ENCODE data around the gene PPP1R12B.
"Not testable (repeated sequence)": the region's sequence is repeated elsewhere in the genome, so short reads cannot be mapped to it uniquely, and the experiment has no call there.

DNA sequence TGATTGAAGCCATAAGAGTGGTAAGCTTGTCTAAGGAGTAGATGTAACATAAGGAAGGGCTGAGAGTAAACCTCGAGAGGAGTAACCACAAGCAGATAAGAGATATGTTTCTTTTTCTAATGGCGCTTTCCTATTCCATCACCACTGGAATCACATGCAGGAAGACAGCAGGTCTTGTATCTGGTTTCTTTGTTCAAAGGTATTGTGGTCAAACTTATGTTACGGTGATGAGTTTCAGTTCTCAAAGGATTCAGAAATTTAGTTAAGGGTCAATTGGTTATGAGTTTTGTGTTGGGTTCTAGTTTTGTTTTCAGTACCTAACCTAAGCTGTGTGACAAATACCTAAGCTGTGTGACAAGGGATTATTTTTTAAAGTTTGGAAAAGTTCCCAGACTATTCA lies 198.3 kb downstream of the PPP1R12B start:
- TF ChIP-seq GABPA (IDR thresholded peaks at IDR 0.05 in 1 of 2, conservative IDR thresholded peaks at IDR 0.05 in 1 of 2); HNF4G (IDR thresholded peaks at IDR 0.05); HNF4A (conservative IDR thresholded peaks at IDR 0.05); RAD21 (IDR thresholded peaks at IDR 0.05); MAX (IDR thresholded peaks at IDR 0.05); RXRA (IDR thresholded peaks at IDR 0.05); EGR1 (IDR thresholded peaks at IDR 0.05; ENCODE audit: low read depth in 2 of 2); TAF1 (conservative IDR thresholded peaks at IDR 0.05); JUND (IDR thresholded peaks at IDR 0.05): not testable (repeated sequence)
- TF ChIP-seq, protein P1, sequence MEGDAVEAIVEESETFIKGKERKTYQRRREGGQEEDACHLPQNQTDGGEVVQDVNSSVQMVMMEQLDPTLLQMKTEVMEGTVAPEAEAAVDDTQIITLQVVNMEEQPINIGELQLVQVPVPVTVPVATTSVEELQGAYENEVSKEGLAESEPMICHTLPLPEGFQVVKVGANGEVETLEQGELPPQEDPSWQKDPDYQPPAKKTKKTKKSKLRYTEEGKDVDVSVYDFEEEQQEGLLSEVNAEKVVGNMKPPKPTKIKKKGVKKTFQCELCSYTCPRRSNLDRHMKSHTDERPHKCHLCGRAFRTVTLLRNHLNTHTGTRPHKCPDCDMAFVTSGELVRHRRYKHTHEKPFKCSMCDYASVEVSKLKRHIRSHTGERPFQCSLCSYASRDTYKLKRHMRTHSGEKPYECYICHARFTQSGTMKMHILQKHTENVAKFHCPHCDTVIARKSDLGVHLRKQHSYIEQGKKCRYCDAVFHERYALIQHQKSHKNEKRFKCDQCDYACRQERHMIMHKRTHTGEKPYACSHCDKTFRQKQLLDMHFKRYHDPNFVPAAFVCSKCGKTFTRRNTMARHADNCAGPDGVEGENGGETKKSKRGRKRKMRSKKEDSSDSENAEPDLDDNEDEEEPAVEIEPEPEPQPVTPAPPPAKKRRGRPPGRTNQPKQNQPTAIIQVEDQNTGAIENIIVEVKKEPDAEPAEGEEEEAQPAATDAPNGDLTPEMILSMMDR (IDR thresholded peaks at IDR 0.05; ENCODE audit: low read depth, low read length, missing input control), result not testable (repeated sequence)
- TF ChIP-seq, protein P2, sequence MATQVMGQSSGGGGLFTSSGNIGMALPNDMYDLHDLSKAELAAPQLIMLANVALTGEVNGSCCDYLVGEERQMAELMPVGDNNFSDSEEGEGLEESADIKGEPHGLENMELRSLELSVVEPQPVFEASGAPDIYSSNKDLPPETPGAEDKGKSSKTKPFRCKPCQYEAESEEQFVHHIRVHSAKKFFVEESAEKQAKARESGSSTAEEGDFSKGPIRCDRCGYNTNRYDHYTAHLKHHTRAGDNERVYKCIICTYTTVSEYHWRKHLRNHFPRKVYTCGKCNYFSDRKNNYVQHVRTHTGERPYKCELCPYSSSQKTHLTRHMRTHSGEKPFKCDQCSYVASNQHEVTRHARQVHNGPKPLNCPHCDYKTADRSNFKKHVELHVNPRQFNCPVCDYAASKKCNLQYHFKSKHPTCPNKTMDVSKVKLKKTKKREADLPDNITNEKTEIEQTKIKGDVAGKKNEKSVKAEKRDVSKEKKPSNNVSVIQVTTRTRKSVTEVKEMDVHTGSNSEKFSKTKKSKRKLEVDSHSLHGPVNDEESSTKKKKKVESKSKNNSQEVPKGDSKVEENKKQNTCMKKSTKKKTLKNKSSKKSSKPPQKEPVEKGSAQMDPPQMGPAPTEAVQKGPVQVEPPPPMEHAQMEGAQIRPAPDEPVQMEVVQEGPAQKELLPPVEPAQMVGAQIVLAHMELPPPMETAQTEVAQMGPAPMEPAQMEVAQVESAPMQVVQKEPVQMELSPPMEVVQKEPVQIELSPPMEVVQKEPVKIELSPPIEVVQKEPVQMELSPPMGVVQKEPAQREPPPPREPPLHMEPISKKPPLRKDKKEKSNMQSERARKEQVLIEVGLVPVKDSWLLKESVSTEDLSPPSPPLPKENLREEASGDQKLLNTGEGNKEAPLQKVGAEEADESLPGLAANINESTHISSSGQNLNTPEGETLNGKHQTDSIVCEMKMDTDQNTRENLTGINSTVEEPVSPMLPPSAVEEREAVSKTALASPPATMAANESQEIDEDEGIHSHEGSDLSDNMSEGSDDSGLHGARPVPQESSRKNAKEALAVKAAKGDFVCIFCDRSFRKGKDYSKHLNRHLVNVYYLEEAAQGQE (IDR thresholded peaks at IDR 0.05), result not testable (repeated sequence)
- TF ChIP-seq, protein P3, sequence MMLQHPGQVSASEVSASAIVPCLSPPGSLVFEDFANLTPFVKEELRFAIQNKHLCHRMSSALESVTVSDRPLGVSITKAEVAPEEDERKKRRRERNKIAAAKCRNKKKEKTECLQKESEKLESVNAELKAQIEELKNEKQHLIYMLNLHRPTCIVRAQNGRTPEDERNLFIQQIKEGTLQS (IDR thresholded peaks at IDR 0.05), result not testable (repeated sequence)

Data from liver (tissue), 3 donors.